ENCODE results near the gene STAT5B.
A peak's percentile ranks its signal among the peaks of the same experiment; 100 is the strongest.

STAT5B gene

DNA sequence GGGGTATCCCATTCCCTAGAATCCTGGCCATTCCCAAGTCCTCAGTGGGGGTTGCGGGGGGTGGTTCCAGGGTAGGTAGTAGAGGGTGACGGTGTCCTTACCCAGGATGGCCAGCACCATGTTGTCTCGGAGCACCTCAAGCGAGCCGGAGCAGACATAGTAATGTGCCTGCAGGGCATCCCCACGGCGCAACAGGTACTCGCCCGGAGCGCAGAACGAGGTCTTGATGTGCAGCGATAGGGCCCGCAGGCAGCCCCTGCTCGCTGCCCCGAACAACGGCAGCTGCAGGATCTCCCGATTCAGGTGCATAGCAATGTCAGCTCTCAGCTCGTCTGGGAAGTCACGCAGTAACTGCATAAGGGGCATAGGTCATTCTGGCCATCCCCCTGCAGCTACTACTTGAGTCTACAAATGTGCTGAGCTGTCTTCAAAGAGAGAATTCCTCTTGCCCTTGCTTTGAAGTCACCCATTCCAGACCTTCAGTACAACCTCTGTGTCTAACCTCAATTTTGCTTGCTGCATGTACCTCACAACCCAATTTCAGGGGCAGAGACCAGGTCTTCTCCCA, 109.9 kb downstream of the STAT5B start:
- no peaks in the 10 kb centered on the region for H3K36me3 ChIP-seq (ENCODE audit: control insufficient read depth, insufficient read depth, low read length)
- H3K9me3 ChIP-seq (ENCODE audit: control insufficient read depth, low read length), result no peaks in the 10 kb centered on the region
- H3K27me3 ChIP-seq (replicated peaks; ENCODE audit: control insufficient read depth, insufficient read depth, low read length, poor library complexity, severe bottlenecking), result no peaks in the 10 kb centered on the region
- DNase-seq, result no peak
- H3K27ac ChIP-seq (ENCODE audit: insufficient read depth, low read length, poor library complexity, severe bottlenecking), result no peak overlapping the region
- H3K4me3 ChIP-seq (ENCODE audit: insufficient read depth, low read depth, low read length, poor library complexity, severe bottlenecking), result no peak overlapping the region
- H3K4me1 ChIP-seq (ENCODE audit: control insufficient read depth, insufficient read depth, low read length, poor library complexity, severe bottlenecking), result no peaks in the 10 kb centered on the region

DNA sequence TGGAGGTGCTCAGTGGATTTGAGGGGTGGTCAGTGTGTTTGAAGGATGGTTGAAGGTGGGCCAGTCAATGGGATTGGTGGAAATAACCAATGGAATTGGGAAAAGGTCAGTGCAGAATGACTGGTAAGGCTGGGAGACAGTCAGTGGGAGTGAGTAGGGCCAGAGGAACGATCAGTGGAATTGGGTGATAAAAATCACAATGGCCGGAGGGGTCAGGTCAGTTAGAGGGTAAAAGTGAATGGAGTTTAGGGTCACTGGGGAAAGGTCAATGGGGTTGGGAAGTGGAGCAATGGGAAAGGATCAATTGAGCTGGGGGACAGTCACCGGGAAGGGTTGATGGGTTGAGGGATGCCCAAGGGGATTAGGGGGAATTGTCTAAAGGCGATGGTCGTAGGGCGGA, 110.4 kb downstream of the STAT5B start:
- no peak overlapping the region for H3K27ac ChIP-seq (ENCODE audit: insufficient read depth, low read length, poor library complexity, severe bottlenecking)
- no peaks in the 10 kb centered on the region for H3K9me3 ChIP-seq (ENCODE audit: control insufficient read depth, low read length)
- H3K4me3 ChIP-seq (ENCODE audit: insufficient read depth, low read depth, low read length, poor library complexity, severe bottlenecking), result no peak overlapping the region
- no peaks in the 10 kb centered on the region for H3K36me3 ChIP-seq (ENCODE audit: control insufficient read depth, insufficient read depth, low read length)
- DNase-seq, result no peak
- H3K4me1 ChIP-seq (ENCODE audit: control insufficient read depth, insufficient read depth, low read length, poor library complexity, severe bottlenecking), result no peaks in the 10 kb centered on the region
- H3K27me3 ChIP-seq (replicated peaks; ENCODE audit: control insufficient read depth, insufficient read depth, low read length, poor library complexity, severe bottlenecking), result no peaks in the 10 kb centered on the region

DNA sequence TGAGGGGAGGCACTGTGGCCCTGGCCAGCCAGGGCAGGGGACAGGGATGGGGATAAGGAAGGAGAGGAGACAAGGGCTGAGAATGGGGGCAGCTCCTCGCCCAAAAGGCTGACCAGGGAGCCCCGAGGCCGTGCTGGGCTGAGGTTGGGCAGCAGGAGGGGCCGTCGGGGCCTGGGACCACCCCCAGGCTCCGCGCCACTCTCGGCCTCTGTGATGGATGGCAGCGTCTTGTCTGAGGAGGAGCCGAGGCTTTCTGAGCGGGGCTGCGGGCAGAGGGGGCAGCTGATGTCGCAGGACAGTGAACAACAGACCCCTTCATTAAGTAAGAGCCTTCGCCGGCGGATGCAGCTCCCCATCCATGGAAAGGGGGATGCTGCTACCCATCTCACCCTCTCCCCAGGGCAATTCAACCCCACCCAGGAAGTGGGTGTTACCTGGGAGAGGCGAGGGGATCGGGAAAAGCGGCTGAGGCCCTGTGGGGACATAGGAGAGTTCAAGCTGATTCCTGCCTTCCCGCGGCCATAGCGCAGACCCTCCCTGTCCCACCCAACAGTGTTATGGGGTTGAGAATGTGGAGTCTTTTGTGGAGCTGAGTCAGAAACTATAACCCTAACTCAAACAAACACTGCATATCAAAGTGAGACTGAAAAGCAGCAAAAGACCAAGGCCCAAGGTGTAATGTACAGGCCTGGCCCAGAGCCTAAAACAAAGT, 112.3 kb downstream of the STAT5B start:
- H3K36me3 ChIP-seq (ENCODE audit: control insufficient read depth, insufficient read depth, low read length), result no peaks in the 10 kb centered on the region
- no peaks in the 10 kb centered on the region for H3K4me1 ChIP-seq (ENCODE audit: control insufficient read depth, insufficient read depth, low read length, poor library complexity, severe bottlenecking)
- H3K4me3 ChIP-seq (ENCODE audit: insufficient read depth, low read depth, low read length, poor library complexity, severe bottlenecking), result no peak overlapping the region
- DNase-seq, result no peak
- H3K9me3 ChIP-seq (ENCODE audit: control insufficient read depth, low read length), result no peaks in the 10 kb centered on the region
- no peak overlapping the region for H3K27ac ChIP-seq (ENCODE audit: insufficient read depth, low read length, poor library complexity, severe bottlenecking)
- no peaks in the 10 kb centered on the region for H3K27me3 ChIP-seq (replicated peaks; ENCODE audit: control insufficient read depth, insufficient read depth, low read length, poor library complexity, severe bottlenecking)

DNA sequence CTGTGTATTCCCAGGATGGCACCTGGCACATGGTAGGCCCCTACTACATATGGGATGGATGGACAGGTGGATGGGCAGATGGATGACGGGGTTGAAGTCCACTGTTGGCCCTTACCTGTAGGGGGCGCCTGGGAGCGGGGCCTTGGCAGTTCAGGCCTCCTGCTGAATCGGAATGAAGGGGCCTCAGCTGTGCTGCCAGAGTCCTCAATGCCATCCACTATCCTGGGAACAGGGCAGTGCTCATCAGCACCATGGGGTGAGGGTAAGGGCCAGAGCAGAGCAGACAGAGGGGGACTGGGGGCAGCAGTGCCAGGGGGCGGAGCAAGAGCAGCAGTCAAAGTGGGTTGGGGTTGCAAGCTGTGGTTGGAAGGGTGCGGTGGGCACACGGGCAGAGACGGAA, 113.1 kb downstream of the STAT5B start:
- no peak for DNase-seq
- Histone ChIP-seq H3K36me3 (ENCODE audit: control insufficient read depth, insufficient read depth, low read length) (no peaks in the 10 kb centered on the region), H3K27me3 (replicated peaks; ENCODE audit: control insufficient read depth, insufficient read depth, low read length, poor library complexity, severe bottlenecking) (no peaks in the 10 kb centered on the region), H3K4me1 (ENCODE audit: control insufficient read depth, insufficient read depth, low read length, poor library complexity, severe bottlenecking) (no peaks in the 10 kb centered on the region), H3K27ac (ENCODE audit: insufficient read depth, low read length, poor library complexity, severe bottlenecking) (no peak overlapping the region), H3K9me3 (ENCODE audit: control insufficient read depth, low read length) (no peaks in the 10 kb centered on the region), H3K4me3 (ENCODE audit: insufficient read depth, low read depth, low read length, poor library complexity, severe bottlenecking) (no peak overlapping the region)

DNA sequence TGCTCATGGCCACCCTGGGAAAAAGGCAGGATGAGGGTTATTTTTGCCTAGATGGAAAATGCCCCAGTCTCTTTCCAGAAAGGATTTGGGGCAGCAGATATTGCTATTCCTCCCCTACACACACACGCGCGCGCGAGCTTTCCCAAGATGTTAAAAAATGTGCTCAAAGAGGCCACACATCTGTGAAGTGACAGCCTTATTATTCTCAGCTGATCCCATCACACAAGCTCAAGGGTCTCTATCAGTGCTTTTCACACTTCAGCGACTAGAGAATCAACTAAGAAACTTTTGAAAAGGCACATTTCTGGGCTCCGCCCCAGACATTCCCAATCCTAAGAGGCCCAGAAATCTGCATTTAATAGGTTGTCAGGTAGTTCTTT, 115.7 kb downstream of the STAT5B start:
- Histone ChIP-seq H3K4me1 (ENCODE audit: control insufficient read depth, insufficient read depth, low read length, poor library complexity, severe bottlenecking) (no peaks in the 10 kb centered on the region), H3K9me3 (ENCODE audit: control insufficient read depth, low read length) (no peaks in the 10 kb centered on the region), H3K27me3 (replicated peaks; ENCODE audit: control insufficient read depth, insufficient read depth, low read length, poor library complexity, severe bottlenecking) (no peaks in the 10 kb centered on the region), H3K27ac (ENCODE audit: insufficient read depth, low read length, poor library complexity, severe bottlenecking) (no peak overlapping the region), H3K4me3 (ENCODE audit: insufficient read depth, low read depth, low read length, poor library complexity, severe bottlenecking) (no peak overlapping the region), H3K36me3 (ENCODE audit: control insufficient read depth, insufficient read depth, low read length) (no peaks in the 10 kb centered on the region)
- no peak for DNase-seq

DNA sequence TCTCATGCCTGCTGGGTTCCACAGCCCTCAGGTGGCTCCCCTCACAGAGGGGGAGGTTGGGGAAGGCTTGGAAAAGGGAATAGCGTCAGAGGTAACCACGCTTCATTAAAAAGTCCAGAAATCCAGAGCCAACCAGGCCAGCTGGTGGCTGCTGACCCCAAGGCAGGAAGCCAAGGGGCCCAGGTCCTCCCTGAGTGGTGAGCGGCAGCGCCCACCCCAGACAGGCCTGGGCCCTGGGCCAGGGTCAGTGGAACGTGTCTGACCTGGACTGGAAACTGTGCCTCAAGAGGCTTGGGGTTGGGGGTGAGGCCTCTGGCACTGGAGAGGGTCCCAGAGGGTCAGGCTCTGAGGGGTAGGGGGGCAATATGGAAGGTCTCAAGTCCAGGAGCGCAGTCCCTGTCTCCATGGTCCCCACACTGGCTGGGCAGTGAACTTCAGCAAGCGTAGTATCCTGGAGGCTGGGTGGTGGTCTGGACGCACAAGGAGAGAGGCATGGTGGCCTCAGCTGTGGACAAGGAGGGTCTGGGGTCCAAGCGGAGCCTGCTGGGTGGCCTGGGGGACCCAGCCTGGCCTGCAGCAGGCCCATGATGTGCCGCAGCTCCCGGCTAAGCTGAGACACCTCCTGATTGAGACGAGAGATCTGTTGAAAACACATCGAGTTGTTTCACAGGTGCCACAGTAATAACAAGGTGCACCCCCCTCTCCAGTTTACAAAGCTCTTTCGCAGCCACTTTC, 116.2 kb downstream of the STAT5B start:
- no peaks in the 10 kb centered on the region for H3K36me3 ChIP-seq (ENCODE audit: control insufficient read depth, insufficient read depth, low read length)
- H3K4me1 ChIP-seq (ENCODE audit: control insufficient read depth, insufficient read depth, low read length, poor library complexity, severe bottlenecking), result no peaks in the 10 kb centered on the region
- no peak for DNase-seq
- H3K27me3 ChIP-seq (replicated peaks; ENCODE audit: control insufficient read depth, insufficient read depth, low read length, poor library complexity, severe bottlenecking), result no peaks in the 10 kb centered on the region
- no peak overlapping the region for H3K4me3 ChIP-seq (ENCODE audit: insufficient read depth, low read depth, low read length, poor library complexity, severe bottlenecking)
- no peak overlapping the region for H3K27ac ChIP-seq (ENCODE audit: insufficient read depth, low read length, poor library complexity, severe bottlenecking)
- H3K9me3 ChIP-seq (ENCODE audit: control insufficient read depth, low read length), result no peaks in the 10 kb centered on the region

DNA sequence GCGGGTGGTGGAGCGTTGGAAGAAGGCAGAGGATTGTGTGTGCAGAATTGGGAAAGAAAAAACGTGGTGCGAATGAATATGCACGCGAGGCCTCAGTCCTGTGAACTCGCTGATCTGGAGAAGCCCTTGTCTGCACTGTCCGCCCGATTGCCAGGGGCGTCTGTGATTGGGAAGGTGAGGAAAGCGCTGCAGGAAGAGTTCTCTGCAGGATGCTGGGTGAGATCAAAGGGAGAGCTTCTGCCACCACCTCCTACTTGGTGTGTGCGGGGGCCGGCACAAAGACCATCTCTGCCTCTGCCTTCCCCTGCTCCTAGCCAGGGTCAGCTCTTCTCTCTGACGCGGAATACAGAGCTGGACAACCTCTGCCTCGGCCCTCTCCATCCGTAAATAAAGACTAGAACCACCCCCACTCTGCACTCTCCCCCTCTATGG, 120.6 kb downstream of the STAT5B start:
- DNase-seq, result no peak
- no peaks in the 10 kb centered on the region for H3K9me3 ChIP-seq (ENCODE audit: control insufficient read depth, low read length)
- no peaks in the 10 kb centered on the region for H3K36me3 ChIP-seq (ENCODE audit: control insufficient read depth, insufficient read depth, low read length)
- peak overlapping the region; percentile 96 for H3K4me3 ChIP-seq (ENCODE audit: insufficient read depth, low read depth, low read length, poor library complexity, severe bottlenecking)
- H3K4me1 ChIP-seq (ENCODE audit: control insufficient read depth, insufficient read depth, low read length, poor library complexity, severe bottlenecking), result peaks cover 11% of the 10 kb centered on the region
- H3K27me3 ChIP-seq (replicated peaks; ENCODE audit: control insufficient read depth, insufficient read depth, low read length, poor library complexity, severe bottlenecking), result no peaks in the 10 kb centered on the region
- H3K27ac ChIP-seq (ENCODE audit: insufficient read depth, low read length, poor library complexity, severe bottlenecking), result no peak overlapping the region

DNA sequence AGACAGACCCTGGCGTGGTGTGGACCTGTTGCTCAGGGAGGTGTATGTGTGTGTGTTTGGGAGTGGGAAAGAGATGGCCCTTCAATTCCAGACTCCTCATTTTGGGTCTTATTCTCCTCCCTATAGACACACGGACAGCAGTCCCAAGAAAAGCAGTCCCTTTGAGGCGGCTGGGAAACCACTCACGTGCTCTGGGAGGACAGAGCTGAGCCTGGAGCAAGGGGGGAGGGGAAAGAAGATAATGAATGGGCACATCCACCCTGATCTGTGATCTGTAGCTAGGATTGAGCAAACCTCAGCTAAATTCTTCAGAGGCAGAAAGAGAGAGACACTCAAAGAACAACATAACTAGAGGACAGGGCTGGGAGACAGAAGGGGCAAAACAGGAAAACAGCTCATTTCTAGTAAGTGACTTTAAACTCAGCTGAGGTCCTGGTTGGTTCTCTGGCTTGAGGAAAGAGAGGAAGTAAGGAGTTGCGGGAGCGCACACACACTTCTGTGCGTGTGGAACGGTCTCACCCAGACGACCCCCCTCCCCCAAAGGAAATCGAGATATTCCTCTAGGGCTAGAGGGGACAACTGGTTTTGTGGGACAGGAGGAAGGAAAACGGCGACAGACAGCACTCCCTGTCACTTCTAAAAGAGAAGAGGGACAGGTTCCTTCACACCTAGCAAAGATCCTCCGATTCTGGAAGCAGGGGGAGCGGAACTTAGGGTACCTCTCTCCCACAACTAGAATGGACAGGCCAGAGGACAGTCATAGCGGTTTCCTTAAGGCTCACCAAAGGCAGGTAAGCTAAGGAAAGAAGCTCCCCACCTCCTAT, 122.1 kb downstream of the STAT5B start:
- Histone ChIP-seq H3K36me3 (ENCODE audit: control insufficient read depth, insufficient read depth, low read length) (no peaks in the 10 kb centered on the region), H3K4me3 (ENCODE audit: insufficient read depth, low read depth, low read length, poor library complexity, severe bottlenecking) (peak overlapping the region; percentile 96), H3K27me3 (replicated peaks; ENCODE audit: control insufficient read depth, insufficient read depth, low read length, poor library complexity, severe bottlenecking) (no peaks in the 10 kb centered on the region), H3K9me3 (ENCODE audit: control insufficient read depth, low read length) (no peaks in the 10 kb centered on the region), H3K27ac (ENCODE audit: insufficient read depth, low read length, poor library complexity, severe bottlenecking) (peak overlapping the region; percentile 89), H3K4me1 (ENCODE audit: control insufficient read depth, insufficient read depth, low read length, poor library complexity, severe bottlenecking) (peaks cover 11% of the 10 kb centered on the region)
- DNase-seq, result peak in 1 of 3 donors; percentile 2

Data from effector memory CD4-positive, alpha-beta T cell (primary cell).